ENCODE data around the gene SLC9C1. TPM values are rescaled to one million over a fixed set of nuclear protein-coding genes. Genes with fewer than 3 reads are reported as not detected.

The SLC9C1 gene
- total and polyA plus RNA-seq, 2 donors (not counting 1 experiment from before 2014, with no cell fraction given), result under 0.01 TPM; not detected in 1

- no peak for DNase-seq (ENCODE audit: low read depth in 2 of 2)
- Histone ChIP-seq H2AFZ (ENCODE audit: low read length) (no peak overlapping the region), H3K9ac (ENCODE audit: insufficient read depth, low read length) (no peak overlapping the region), H4K20me1 (ENCODE audit: control insufficient read depth, extremely low read depth, insufficient read depth, low read length) (no peaks in the 10 kb centered on the region), H3K4me2 (ENCODE audit: extremely low read depth, insufficient read depth, low read length) (no peak overlapping the region), H3K36me3 (ENCODE audit: control insufficient read depth, insufficient read depth, low read length) (no peaks in the 10 kb centered on the region), H3K4me3 (replicated peaks in 1 of 4; ENCODE audit: control extremely low read depth in 1 of 4, insufficient read depth in 1 of 4, low read depth in 3 of 4, low read length in 4 of 4) (no peak overlapping the region), H3K4me1 (ENCODE audit: control insufficient read depth, extremely low read depth, insufficient read depth, low read length) (no peaks in the 10 kb centered on the region), H3K9me3 (ENCODE audit: control insufficient read depth, insufficient read depth, low read depth, low read length) (no peaks in the 10 kb centered on the region), H3K27ac (ENCODE audit: insufficient read depth, low read length) (no peak overlapping the region), H3K27me3 (ENCODE audit: control insufficient read depth, insufficient read depth, low read length) (no peaks in the 10 kb centered on the region), H3K79me2 (ENCODE audit: control insufficient read depth, insufficient read depth, low read length) (no peaks in the 10 kb centered on the region)
- TF ChIP-seq, protein P1, sequence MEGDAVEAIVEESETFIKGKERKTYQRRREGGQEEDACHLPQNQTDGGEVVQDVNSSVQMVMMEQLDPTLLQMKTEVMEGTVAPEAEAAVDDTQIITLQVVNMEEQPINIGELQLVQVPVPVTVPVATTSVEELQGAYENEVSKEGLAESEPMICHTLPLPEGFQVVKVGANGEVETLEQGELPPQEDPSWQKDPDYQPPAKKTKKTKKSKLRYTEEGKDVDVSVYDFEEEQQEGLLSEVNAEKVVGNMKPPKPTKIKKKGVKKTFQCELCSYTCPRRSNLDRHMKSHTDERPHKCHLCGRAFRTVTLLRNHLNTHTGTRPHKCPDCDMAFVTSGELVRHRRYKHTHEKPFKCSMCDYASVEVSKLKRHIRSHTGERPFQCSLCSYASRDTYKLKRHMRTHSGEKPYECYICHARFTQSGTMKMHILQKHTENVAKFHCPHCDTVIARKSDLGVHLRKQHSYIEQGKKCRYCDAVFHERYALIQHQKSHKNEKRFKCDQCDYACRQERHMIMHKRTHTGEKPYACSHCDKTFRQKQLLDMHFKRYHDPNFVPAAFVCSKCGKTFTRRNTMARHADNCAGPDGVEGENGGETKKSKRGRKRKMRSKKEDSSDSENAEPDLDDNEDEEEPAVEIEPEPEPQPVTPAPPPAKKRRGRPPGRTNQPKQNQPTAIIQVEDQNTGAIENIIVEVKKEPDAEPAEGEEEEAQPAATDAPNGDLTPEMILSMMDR (conservative IDR thresholded peaks at IDR 0.05 in 1 of 2, IDR thresholded peaks at IDR 0.05 in 1 of 2; ENCODE audit: low read depth in 1 of 2, low read length in 2 of 2), result no peak
- TF ChIP-seq EZH2 (IDR thresholded peaks at IDR 0.05; ENCODE audit: low read length, missing control alignments), result no peak
These were observed 153.4 kb downstream of the SLC9C1 start for GRCh38 chr3:112140584-112140983.

DNA sequence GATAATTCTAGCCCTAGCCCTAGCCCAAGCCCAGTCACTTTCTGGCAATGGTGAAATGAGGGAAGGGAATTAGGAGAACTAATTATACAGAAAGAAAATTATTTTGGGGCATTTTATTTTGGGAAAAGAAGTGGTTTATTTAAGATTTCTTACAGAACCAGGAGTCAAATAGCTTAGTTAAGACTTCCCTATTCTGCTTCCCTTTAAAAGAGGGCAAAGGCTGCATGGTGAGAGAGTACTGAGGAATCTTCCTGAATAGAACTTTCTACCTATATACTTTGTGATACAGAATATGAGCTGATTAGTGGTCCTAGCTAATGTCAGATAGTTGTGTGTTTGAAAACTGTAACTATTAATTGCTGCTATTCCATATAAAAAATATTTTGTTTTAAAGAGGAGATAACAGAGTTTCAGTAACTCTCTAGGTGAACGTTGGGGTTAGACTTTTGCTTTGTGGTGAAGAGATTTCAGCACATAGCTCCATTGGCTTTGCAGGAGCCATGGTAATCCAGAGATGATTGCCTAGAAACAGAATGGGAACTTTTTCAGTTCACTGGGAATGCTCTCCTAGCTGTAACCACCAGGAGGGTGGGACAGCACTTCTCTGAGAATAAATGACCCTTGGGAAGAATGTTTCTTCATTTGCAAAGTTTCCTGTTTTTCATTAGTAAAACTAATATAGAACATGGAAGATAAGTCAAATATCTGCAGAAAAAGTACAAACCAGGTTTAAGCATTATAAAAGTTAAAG, 155.6 kb downstream of the SLC9C1 start:
- no peaks in the 10 kb centered on the region for H3K36me3 ChIP-seq (ENCODE audit: control insufficient read depth, insufficient read depth, low read length)
- H3K4me1 ChIP-seq (ENCODE audit: control insufficient read depth, extremely low read depth, insufficient read depth, low read length), result no peaks in the 10 kb centered on the region
- H3K79me2 ChIP-seq (ENCODE audit: control insufficient read depth, insufficient read depth, low read length), result no peaks in the 10 kb centered on the region
- H3K27ac ChIP-seq (ENCODE audit: insufficient read depth, low read length), result no peak overlapping the region
- no peak for DNase-seq (ENCODE audit: low read depth in 2 of 2)
- H3K9ac ChIP-seq (ENCODE audit: insufficient read depth, low read length), result no peak overlapping the region
- H2AFZ ChIP-seq (ENCODE audit: low read length), result no peak overlapping the region
- H3K27me3 ChIP-seq (ENCODE audit: control insufficient read depth, insufficient read depth, low read length), result no peaks in the 10 kb centered on the region
- no peak overlapping the region for H3K4me2 ChIP-seq (ENCODE audit: extremely low read depth, insufficient read depth, low read length)
- H3K4me3 ChIP-seq (replicated peaks in 1 of 4; ENCODE audit: control extremely low read depth in 1 of 4, insufficient read depth in 1 of 4, low read depth in 3 of 4, low read length in 4 of 4), result no peak overlapping the region
- H3K9me3 ChIP-seq (ENCODE audit: control insufficient read depth, insufficient read depth, low read depth, low read length), result no peaks in the 10 kb centered on the region
- H4K20me1 ChIP-seq (ENCODE audit: control insufficient read depth, extremely low read depth, insufficient read depth, low read length), result no peaks in the 10 kb centered on the region
- no peak for TF ChIP-seq EZH2 (IDR thresholded peaks at IDR 0.05; ENCODE audit: low read length, missing control alignments)
- TF ChIP-seq, protein P1 (conservative IDR thresholded peaks at IDR 0.05 in 1 of 2, IDR thresholded peaks at IDR 0.05 in 1 of 2; ENCODE audit: low read depth in 1 of 2, low read length in 2 of 2), result no peak

GRCh38 chr3:112137781-112138180, 156.2 kb downstream of the SLC9C1 start:
- Histone ChIP-seq H3K4me1 (ENCODE audit: control insufficient read depth, extremely low read depth, insufficient read depth, low read length) (no peaks in the 10 kb centered on the region), H3K79me2 (ENCODE audit: control insufficient read depth, insufficient read depth, low read length) (no peaks in the 10 kb centered on the region), H3K9ac (ENCODE audit: insufficient read depth, low read length) (no peak overlapping the region), H3K27ac (ENCODE audit: insufficient read depth, low read length) (no peak overlapping the region), H2AFZ (ENCODE audit: low read length) (no peak overlapping the region), H3K9me3 (ENCODE audit: control insufficient read depth, insufficient read depth, low read depth, low read length) (no peaks in the 10 kb centered on the region), H3K4me3 (replicated peaks in 1 of 4; ENCODE audit: control extremely low read depth in 1 of 4, insufficient read depth in 1 of 4, low read depth in 3 of 4, low read length in 4 of 4) (no peak overlapping the region), H3K27me3 (ENCODE audit: control insufficient read depth, insufficient read depth, low read length) (no peaks in the 10 kb centered on the region), H4K20me1 (ENCODE audit: control insufficient read depth, extremely low read depth, insufficient read depth, low read length) (no peaks in the 10 kb centered on the region), H3K36me3 (ENCODE audit: control insufficient read depth, insufficient read depth, low read length) (no peaks in the 10 kb centered on the region), H3K4me2 (ENCODE audit: extremely low read depth, insufficient read depth, low read length) (no peak overlapping the region)
- no peak for DNase-seq (ENCODE audit: low read depth in 2 of 2)
- no peak for TF ChIP-seq EZH2 (IDR thresholded peaks at IDR 0.05; ENCODE audit: low read length, missing control alignments)
- TF ChIP-seq, protein P1 (conservative IDR thresholded peaks at IDR 0.05 in 1 of 2, IDR thresholded peaks at IDR 0.05 in 1 of 2; ENCODE audit: low read depth in 1 of 2, low read length in 2 of 2), result no peak
